GM23338 (cell line): ENCODE data around the gene CNTNAP2. TPM values are rescaled to one million over a fixed set of nuclear protein-coding genes. Genes with fewer than 3 reads are reported as not detected.

Experiments
- ATAC-seq: fragments of 200-7000 bp; cut with Tn5 transposase; 3 replicates; pipeline ENCODE4 v1.9.1; 2020
- DNase-seq: peaks from one replicate; pipeline ENCODE4 v3.0.0-alpha.2; 2015; ENCODE audit warnings: low spot score
- H2AFZ ChIP-seq: fragments of 200-600 bp; sonication (generic); 2 replicates; pipeline ENCODE4 v1.8.0; 2016; ENCODE audit warnings: antibody characterized with exemption, mild to moderate bottlenecking, moderate library complexity
- H3F3A ChIP-seq: fragments of 200-600 bp; sonication (generic); replicated peaks from 2 replicates; pipeline ENCODE4 v1.8.0; 2017; ENCODE audit warnings: antibody characterized with exemption, mixed run types, low read depth
- H3K27ac ChIP-seq: fragments of 200-600 bp; sonication (generic); 2 replicates; pipeline ENCODE4 v1.6.1; 2016; ENCODE audit warnings: low read depth
- H3K27me3 ChIP-seq: fragments of 200-600 bp; sonication (generic); 2 replicates; pipeline ENCODE4 v1.8.0; 2016; ENCODE audit warnings: mild to moderate bottlenecking, mixed run types, moderate library complexity; ENCODE audit not compliant: insufficient read depth
- H3K36me3 ChIP-seq: fragments of 200-600 bp; sonication (generic); 2 replicates; pipeline ENCODE4 v1.8.0; 2016; ENCODE audit warnings: mild to moderate bottlenecking; ENCODE audit not compliant: insufficient read depth
- H3K4me1 ChIP-seq: fragments of 200-600 bp; sonication (generic); 2 replicates; pipeline ENCODE4 v1.8.0; 2016; ENCODE audit warnings: mild to moderate bottlenecking, moderate library complexity; ENCODE audit not compliant: insufficient read depth
- H3K4me2 ChIP-seq: fragments of 200-600 bp; sonication (generic); 2 replicates; pipeline ENCODE4 v1.7.1; 2017; ENCODE audit warnings: mixed run types
- H3K4me3 ChIP-seq: fragments of 200-600 bp; sonication (generic); 2 replicates; pipeline ENCODE4 v1.6.1; 2016; ENCODE audit warnings: mixed run types
- H3K79me2 ChIP-seq: fragments of 200-600 bp; sonication (generic); replicated peaks from 2 replicates; pipeline ENCODE4 v1.8.0; 2017; ENCODE audit warnings: mild to moderate bottlenecking; ENCODE audit not compliant: insufficient read depth
- H3K9me2 ChIP-seq: fragments of 200-600 bp; sonication (generic); 2 replicates; pipeline ENCODE4 v1.8.0; 2017; ENCODE audit not compliant: insufficient read depth
- H4K20me1 ChIP-seq: fragments of 200-600 bp; sonication (generic); replicated peaks from 2 replicates; pipeline ENCODE4 v1.8.0; 2017; ENCODE audit warnings: mild to moderate bottlenecking; ENCODE audit not compliant: insufficient read depth
- H3K27ac Mint-ChIP-seq: 2 replicates; pipeline ENCODE4 v1.8.0; 2020; ENCODE audit warnings: inconsistent platforms, mild to moderate bottlenecking, moderate library complexity, mixed read lengths
- H3K27me3 Mint-ChIP-seq: 3 replicates; pipeline ENCODE4 v1.8.0; 2022; ENCODE audit warnings: low read depth, mild to moderate bottlenecking, moderate library complexity, mixed read lengths, inconsistent platforms; ENCODE audit not compliant: insufficient read depth, poor library complexity
- H3K36me3 Mint-ChIP-seq: 3 replicates; pipeline ENCODE4 v1.8.0; 2021; ENCODE audit warnings: low read depth, mild to moderate bottlenecking, inconsistent platforms, moderate library complexity, mixed read lengths
- H3K4me1 Mint-ChIP-seq: 3 replicates; pipeline ENCODE4 v1.8.0; 2020; ENCODE audit warnings: mild to moderate bottlenecking, inconsistent platforms, mixed read lengths
- H3K4me3 Mint-ChIP-seq: 3 replicates; pipeline ENCODE4 v1.8.0; 2021; ENCODE audit warnings: moderate library complexity, mild to moderate bottlenecking, inconsistent platforms, mixed read lengths
- H3K9me3 Mint-ChIP-seq: 3 replicates; pipeline ENCODE4 v1.8.0; 2020; ENCODE audit warnings: moderate library complexity, mild to moderate bottlenecking, inconsistent platforms, mixed read lengths
- CREB1 ChIP-seq: fragments of 250-450 bp; sonication (Bioruptor Pico); IDR thresholded peaks from 2 replicates; pipeline ENCODE4 v1.5.0; 2020; ENCODE audit warnings: low read depth, mild to moderate bottlenecking, moderate library complexity
- EZH2 ChIP-seq: fragments of 200-600 bp; sonication (generic); IDR thresholded peaks from one replicate; pipeline ENCODE4 v1.8.0; 2017; ENCODE audit warnings: antibody characterized with exemption, mild to moderate bottlenecking, low read depth; ENCODE audit not compliant: unreplicated experiment
- JUNB ChIP-seq: IDR thresholded peaks from one replicate; pipeline ENCODE4 v1.6.1; 2016; ENCODE audit warnings: antibody characterized with exemption; ENCODE audit not compliant: unreplicated experiment
- NANOG ChIP-seq: IDR thresholded peaks from 2 replicates; pipeline ENCODE4 v1.6.1; 2016; ENCODE audit warnings: antibody characterized with exemption, borderline replicate concordance
- POLR2AphosphoS5 ChIP-seq: IDR thresholded peaks from 2 replicates; pipeline ENCODE4 v1.6.1; 2016; ENCODE audit warnings: antibody characterized with exemption, low read depth
- STAT1 ChIP-seq: IDR thresholded peaks from one replicate; pipeline ENCODE4 v1.6.1; 2016; ENCODE audit warnings: antibody characterized with exemption; ENCODE audit not compliant: unreplicated experiment
- ZNF114 ChIP-seq: fragments of 250-450 bp; sonication (Bioruptor Pico); IDR thresholded peaks from 2 replicates; pipeline ENCODE4 v1.5.0; 2020; ENCODE audit warnings: mild to moderate bottlenecking, moderate library complexity
- ZNF331 ChIP-seq: fragments of 250-450 bp; sonication (Bioruptor Pico); IDR thresholded peaks from 2 replicates; pipeline ENCODE4 v1.5.0; 2020; ENCODE audit warnings: low read depth, mild to moderate bottlenecking, moderate library complexity
- polyA plus RNA-seq: library from polyadenylated mRNA; unstranded; fragments of >200 nt; fragmentation: Nextera tagmentation; extraction: Ambion mirVana; gene quantifications from 2 replicates; pipeline ENCODE4 v1.2.1, GENCODE V29; 2016
- total RNA-seq: library from RNA; depleted of rRNA; stranded (reverse); fragments of >200 nt; shearing (Covaris generic); gene quantifications from 2 replicates; pipeline ENCODE4 v1.2.3, GENCODE V29; 2014
- TF ChIP-seq, protein P1 (sequence below): IDR thresholded peaks from 2 replicates; pipeline ENCODE4 v1.6.1; 2016; ENCODE audit warnings: antibody characterized with exemption
- TF ChIP-seq, protein P2 (sequence below), 2 experiments: fragments of 200-600 bp in 1 of 2; sonication (generic) in 1 of 2; conservative IDR thresholded peaks; 2 replicates each; pipeline versions ENCODE4 v1.5.1 to v1.6.1; 2016 to 2017; ENCODE audit warnings: antibody characterized with exemption in 2 of 2, low read depth in 2 of 2, mild to moderate bottlenecking in 2 of 2, moderate library complexity in 1 of 2
- TF ChIP-seq, protein P3 (sequence below): IDR thresholded peaks from one replicate; pipeline ENCODE4 v1.6.1; 2018; ENCODE audit warnings: antibody characterized with exemption; ENCODE audit not compliant: unreplicated experiment

Gene CNTNAP2
- total and polyA plus RNA-seq, 2 experiments from 2014 or later, result 38.2 to 61.3 TPM

DNA sequence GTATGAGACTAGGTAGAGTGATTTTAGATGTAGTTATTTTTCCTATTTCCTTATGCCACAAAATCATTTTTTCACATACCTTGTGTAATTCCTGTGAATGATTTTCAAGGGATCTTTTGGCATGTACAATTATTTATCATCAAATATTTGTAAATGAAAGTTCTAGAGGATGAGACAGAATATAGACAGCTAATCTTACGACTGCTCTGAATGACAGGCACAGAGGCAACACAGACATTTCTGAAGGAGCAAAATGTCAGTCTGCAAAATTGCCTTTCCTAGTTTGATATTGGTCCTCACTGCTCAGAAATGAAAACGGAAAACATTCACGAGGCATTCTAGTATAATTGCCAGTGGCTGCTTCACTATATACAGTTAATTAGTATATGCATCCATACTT, 1663.3 kb downstream of the CNTNAP2 start:
- Histone ChIP-seq H3K4me2 (no peak overlapping the region), H3K79me2 (no peaks in the 10 kb centered on the region), H3K9me2 (no peaks in the 10 kb centered on the region), H3K4me1 (no peaks in the 10 kb centered on the region), H3K36me3 (no peaks in the 10 kb centered on the region), H3F3A (no peaks in the 10 kb centered on the region), H3K27ac (no peak overlapping the region), H3K27me3 (no peaks in the 10 kb centered on the region), H4K20me1 (no peaks in the 10 kb centered on the region), H3K4me3 (no peak overlapping the region), H2AFZ (no peak overlapping the region)
- no peaks in the 10 kb centered on the region for H3K4me1 Mint-ChIP-seq
- H3K27me3 Mint-ChIP-seq, result no peaks in the 10 kb centered on the region
- H3K4me3 Mint-ChIP-seq, result no peak overlapping the region
- ATAC-seq (no peak), DNase-seq (no peak)
- H3K9me3 Mint-ChIP-seq, result no peaks in the 10 kb centered on the region
- TF ChIP-seq, protein P1, sequence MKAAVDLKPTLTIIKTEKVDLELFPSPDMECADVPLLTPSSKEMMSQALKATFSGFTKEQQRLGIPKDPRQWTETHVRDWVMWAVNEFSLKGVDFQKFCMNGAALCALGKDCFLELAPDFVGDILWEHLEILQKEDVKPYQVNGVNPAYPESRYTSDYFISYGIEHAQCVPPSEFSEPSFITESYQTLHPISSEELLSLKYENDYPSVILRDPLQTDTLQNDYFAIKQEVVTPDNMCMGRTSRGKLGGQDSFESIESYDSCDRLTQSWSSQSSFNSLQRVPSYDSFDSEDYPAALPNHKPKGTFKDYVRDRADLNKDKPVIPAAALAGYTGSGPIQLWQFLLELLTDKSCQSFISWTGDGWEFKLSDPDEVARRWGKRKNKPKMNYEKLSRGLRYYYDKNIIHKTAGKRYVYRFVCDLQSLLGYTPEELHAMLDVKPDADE, result no peak
- H3K27ac Mint-ChIP-seq, result no peak overlapping the region
- no peaks in the 10 kb centered on the region for H3K36me3 Mint-ChIP-seq

DNA sequence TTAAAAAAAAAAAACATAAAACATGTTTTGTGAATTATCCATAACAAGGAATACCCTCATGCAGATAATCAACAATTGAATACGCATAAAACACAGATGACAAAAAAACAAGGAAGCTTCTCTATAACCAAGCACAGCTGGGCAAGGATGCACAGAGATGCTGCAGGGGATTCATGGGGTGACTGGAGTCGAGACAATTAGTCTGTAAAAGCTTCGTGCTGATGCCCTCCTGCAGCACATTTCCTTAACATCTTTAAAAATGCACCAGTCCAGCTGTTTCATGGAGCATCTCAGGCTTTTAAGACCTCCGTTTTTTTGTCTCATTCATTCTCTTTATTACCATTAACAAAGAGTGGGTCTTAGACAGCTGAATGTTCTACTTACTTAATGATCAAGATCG, 1680.0 kb downstream of the CNTNAP2 start:
- Histone ChIP-seq H3F3A (no peaks in the 10 kb centered on the region), H3K27me3 (no peaks in the 10 kb centered on the region), H3K4me1 (no peaks in the 10 kb centered on the region), H2AFZ (no peak overlapping the region), H4K20me1 (no peaks in the 10 kb centered on the region), H3K79me2 (no peaks in the 10 kb centered on the region), H3K4me2 (no peak overlapping the region), H3K27ac (no peak overlapping the region), H3K4me3 (no peak overlapping the region), H3K9me2 (no peaks in the 10 kb centered on the region), H3K36me3 (no peaks in the 10 kb centered on the region)
- DNase-seq, result no peak
- no peak for ATAC-seq
- peaks cover 13% of the 10 kb centered on the region; the same call in 2 of the 3 replicates for H3K9me3 Mint-ChIP-seq
- no peaks in the 10 kb centered on the region for H3K36me3 Mint-ChIP-seq
- H3K4me1 Mint-ChIP-seq, result peaks cover 11% of the 10 kb centered on the region
- no peaks in the 10 kb centered on the region for H3K27me3 Mint-ChIP-seq
- no peak overlapping the region for H3K27ac Mint-ChIP-seq
- H3K4me3 Mint-ChIP-seq, result no peak overlapping the region
- TF ChIP-seq, protein P1, result no peak
- TF ChIP-seq STAT1, result no peak
- no peak for TF ChIP-seq EZH2
- TF ChIP-seq JUNB, result no peak
- TF ChIP-seq CREB1 (CRISPR knock-in tag), result no peak
- TF ChIP-seq, protein P2, sequence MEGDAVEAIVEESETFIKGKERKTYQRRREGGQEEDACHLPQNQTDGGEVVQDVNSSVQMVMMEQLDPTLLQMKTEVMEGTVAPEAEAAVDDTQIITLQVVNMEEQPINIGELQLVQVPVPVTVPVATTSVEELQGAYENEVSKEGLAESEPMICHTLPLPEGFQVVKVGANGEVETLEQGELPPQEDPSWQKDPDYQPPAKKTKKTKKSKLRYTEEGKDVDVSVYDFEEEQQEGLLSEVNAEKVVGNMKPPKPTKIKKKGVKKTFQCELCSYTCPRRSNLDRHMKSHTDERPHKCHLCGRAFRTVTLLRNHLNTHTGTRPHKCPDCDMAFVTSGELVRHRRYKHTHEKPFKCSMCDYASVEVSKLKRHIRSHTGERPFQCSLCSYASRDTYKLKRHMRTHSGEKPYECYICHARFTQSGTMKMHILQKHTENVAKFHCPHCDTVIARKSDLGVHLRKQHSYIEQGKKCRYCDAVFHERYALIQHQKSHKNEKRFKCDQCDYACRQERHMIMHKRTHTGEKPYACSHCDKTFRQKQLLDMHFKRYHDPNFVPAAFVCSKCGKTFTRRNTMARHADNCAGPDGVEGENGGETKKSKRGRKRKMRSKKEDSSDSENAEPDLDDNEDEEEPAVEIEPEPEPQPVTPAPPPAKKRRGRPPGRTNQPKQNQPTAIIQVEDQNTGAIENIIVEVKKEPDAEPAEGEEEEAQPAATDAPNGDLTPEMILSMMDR (conservative IDR thresholded peaks at IDR 0.05; ENCODE audit: low read depth in 2 of 2), result no peak
- no peak for TF ChIP-seq POLR2AphosphoS5
- no peak for TF ChIP-seq ZNF114 (CRISPR knock-in tag)
- no peak for TF ChIP-seq ZNF331 (CRISPR knock-in tag)
- TF ChIP-seq, protein P3, sequence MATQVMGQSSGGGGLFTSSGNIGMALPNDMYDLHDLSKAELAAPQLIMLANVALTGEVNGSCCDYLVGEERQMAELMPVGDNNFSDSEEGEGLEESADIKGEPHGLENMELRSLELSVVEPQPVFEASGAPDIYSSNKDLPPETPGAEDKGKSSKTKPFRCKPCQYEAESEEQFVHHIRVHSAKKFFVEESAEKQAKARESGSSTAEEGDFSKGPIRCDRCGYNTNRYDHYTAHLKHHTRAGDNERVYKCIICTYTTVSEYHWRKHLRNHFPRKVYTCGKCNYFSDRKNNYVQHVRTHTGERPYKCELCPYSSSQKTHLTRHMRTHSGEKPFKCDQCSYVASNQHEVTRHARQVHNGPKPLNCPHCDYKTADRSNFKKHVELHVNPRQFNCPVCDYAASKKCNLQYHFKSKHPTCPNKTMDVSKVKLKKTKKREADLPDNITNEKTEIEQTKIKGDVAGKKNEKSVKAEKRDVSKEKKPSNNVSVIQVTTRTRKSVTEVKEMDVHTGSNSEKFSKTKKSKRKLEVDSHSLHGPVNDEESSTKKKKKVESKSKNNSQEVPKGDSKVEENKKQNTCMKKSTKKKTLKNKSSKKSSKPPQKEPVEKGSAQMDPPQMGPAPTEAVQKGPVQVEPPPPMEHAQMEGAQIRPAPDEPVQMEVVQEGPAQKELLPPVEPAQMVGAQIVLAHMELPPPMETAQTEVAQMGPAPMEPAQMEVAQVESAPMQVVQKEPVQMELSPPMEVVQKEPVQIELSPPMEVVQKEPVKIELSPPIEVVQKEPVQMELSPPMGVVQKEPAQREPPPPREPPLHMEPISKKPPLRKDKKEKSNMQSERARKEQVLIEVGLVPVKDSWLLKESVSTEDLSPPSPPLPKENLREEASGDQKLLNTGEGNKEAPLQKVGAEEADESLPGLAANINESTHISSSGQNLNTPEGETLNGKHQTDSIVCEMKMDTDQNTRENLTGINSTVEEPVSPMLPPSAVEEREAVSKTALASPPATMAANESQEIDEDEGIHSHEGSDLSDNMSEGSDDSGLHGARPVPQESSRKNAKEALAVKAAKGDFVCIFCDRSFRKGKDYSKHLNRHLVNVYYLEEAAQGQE, result no peak
- TF ChIP-seq NANOG, result no peak
